Prostate gland (tissue), 2 donors: ENCODE results near the gene FCRLB.

ENCODE experiments used
- POLR2A ChIP-seq: fragments of 450-650 bp; IDR thresholded peaks from one replicate; pipeline ENCODE4 v1.6.1; 2016; ENCODE audit warnings: antibody characterized with exemption, mild to moderate bottlenecking
- POLR2AphosphoS5 ChIP-seq: sonication (generic); formaldehyde crosslinking; IDR thresholded peaks from one replicate; pipeline ENCODE4 v1.6.1; 2017; ENCODE audit warnings: antibody characterized with exemption
- TF ChIP-seq, protein P1 (sequence below), 4 experiments: fragments of 200-600 bp in 2 of 4; fragments of 450-650 bp in 2 of 4; sonication (generic) in 2 of 4; IDR thresholded peaks; 1 replicate in 3 of 4; 2 replicates in 1 of 4; pipeline ENCODE4 v1.5.1; 2016 to 2019; ENCODE audit warnings: antibody characterized with exemption in 4 of 4, mild to moderate bottlenecking in 2 of 4, moderate library complexity in 2 of 4

GRCh38 chr1:161719325-161719611 is 2.1 kb upstream of the FCRLB start:
- TF ChIP-seq POLR2A: no peak
- TF ChIP-seq, protein P1, sequence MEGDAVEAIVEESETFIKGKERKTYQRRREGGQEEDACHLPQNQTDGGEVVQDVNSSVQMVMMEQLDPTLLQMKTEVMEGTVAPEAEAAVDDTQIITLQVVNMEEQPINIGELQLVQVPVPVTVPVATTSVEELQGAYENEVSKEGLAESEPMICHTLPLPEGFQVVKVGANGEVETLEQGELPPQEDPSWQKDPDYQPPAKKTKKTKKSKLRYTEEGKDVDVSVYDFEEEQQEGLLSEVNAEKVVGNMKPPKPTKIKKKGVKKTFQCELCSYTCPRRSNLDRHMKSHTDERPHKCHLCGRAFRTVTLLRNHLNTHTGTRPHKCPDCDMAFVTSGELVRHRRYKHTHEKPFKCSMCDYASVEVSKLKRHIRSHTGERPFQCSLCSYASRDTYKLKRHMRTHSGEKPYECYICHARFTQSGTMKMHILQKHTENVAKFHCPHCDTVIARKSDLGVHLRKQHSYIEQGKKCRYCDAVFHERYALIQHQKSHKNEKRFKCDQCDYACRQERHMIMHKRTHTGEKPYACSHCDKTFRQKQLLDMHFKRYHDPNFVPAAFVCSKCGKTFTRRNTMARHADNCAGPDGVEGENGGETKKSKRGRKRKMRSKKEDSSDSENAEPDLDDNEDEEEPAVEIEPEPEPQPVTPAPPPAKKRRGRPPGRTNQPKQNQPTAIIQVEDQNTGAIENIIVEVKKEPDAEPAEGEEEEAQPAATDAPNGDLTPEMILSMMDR (IDR thresholded peaks at IDR 0.05): no peak
- no peak for TF ChIP-seq POLR2AphosphoS5
